Muscle layer of colon (tissue), 2 donors: ENCODE results near the gene MAG.
"Not testable (repeated sequence)": the region's sequence is repeated elsewhere in the genome, so short reads cannot be mapped to it uniquely, and the experiment has no call there.

Experiments used
- H3K27ac ChIP-seq: one replicate; pipeline ENCODE4 v1.7.0; 2013; ENCODE audit warnings: low read depth, mild to moderate bottlenecking, low read length, moderate library complexity
- H3K27me3 ChIP-seq, 2 donors: one replicate each; pipeline ENCODE4 v1.7.0; 2013; ENCODE audit warnings: low read length in 2 of 2, mild to moderate bottlenecking in 2 of 2; ENCODE audit not compliant: insufficient read depth in 2 of 2, control insufficient read depth in 1 of 2
- H3K36me3 ChIP-seq: one replicate; pipeline ENCODE4 v1.7.0; 2013; ENCODE audit warnings: mild to moderate bottlenecking, low read length; ENCODE audit not compliant: insufficient read depth
- H3K4me1 ChIP-seq: one replicate; pipeline ENCODE4 v1.7.0; 2013; ENCODE audit warnings: mild to moderate bottlenecking, low read length; ENCODE audit not compliant: insufficient read depth
- H3K4me3 ChIP-seq, 2 donors: one replicate each; pipeline ENCODE4 v1.7.0; 2013; ENCODE audit warnings: low read length in 2 of 2, low read depth in 1 of 2, mild to moderate bottlenecking in 1 of 2, moderate library complexity in 1 of 2
- H3K9ac ChIP-seq: one replicate; pipeline ENCODE4 v1.7.0; 2013; ENCODE audit warnings: low read length
- H3K9me3 ChIP-seq: one replicate; pipeline ENCODE4 v1.7.0; 2013; ENCODE audit warnings: mild to moderate bottlenecking, low read length
- donor health status: abdominal sarcoma.
- donor health status: Adenocarcinoma of cecum.

The MAG gene

GRCh38 chr19:35273686-35274259, 18.2 kb upstream of the MAG start:
- Histone ChIP-seq H3K4me3 (no peak overlapping the region), H3K27me3 (no peaks in the 10 kb centered on the region), H3K36me3 (peaks cover 71% of the 10 kb centered on the region), H3K9me3 (no peaks in the 10 kb centered on the region), H3K9ac (no peak overlapping the region), H3K27ac (no peak overlapping the region), H3K4me1 (peaks cover 12% of the 10 kb centered on the region)

GRCh38 chr19:35274323-35274722, 17.6 kb upstream of the MAG start:
- Histone ChIP-seq H3K9ac (no peak overlapping the region), H3K36me3 (peaks cover 75% of the 10 kb centered on the region), H3K9me3 (no peaks in the 10 kb centered on the region), H3K27ac (no peak overlapping the region), H3K4me3 (no peak overlapping the region), H3K4me1 (peaks cover 12% of the 10 kb centered on the region), H3K27me3 (no peaks in the 10 kb centered on the region)

- Histone ChIP-seq H3K4me3 (no peak overlapping the region), H3K9ac (no peak overlapping the region), H3K36me3 (peaks cover 65% of the 10 kb centered on the region), H3K27ac (no peak overlapping the region), H3K27me3 (peaks cover 0 to under 1% of the 10 kb centered on the region in 2 donors), H3K9me3 (no peaks in the 10 kb centered on the region), H3K4me1 (peaks cover 2% of the 10 kb centered on the region)
These were observed 15.2 kb upstream of the MAG start for GRCh38 chr19:35276706-35277281.

GRCh38 chr19:35278578-35279284, 13.2 kb upstream of the MAG start:
- H3K27me3 ChIP-seq = peaks cover 0 to 14% of the 10 kb centered on the region in 2 donors
- H3K4me3 ChIP-seq = no peak overlapping the region
- H3K9me3 ChIP-seq = no peaks in the 10 kb centered on the region
- no peaks in the 10 kb centered on the region for H3K4me1 ChIP-seq
- no peak overlapping the region for H3K27ac ChIP-seq
- peaks cover 49% of the 10 kb centered on the region for H3K36me3 ChIP-seq
- H3K9ac ChIP-seq = no peak overlapping the region

GRCh38 chr19:35279374-35279773, 12.6 kb upstream of the MAG start:
- H3K9ac ChIP-seq = no peak overlapping the region
- H3K4me3 ChIP-seq = no peak overlapping the region

GRCh38 chr19:35279985-35280821, 11.8 kb upstream of the MAG start:
- H3K36me3 ChIP-seq = peaks cover 36% of the 10 kb centered on the region
- no peak overlapping the region for H3K9ac ChIP-seq
- H3K4me1 ChIP-seq = no peaks in the 10 kb centered on the region
- no peak overlapping the region for H3K4me3 ChIP-seq
- peaks cover 0 to 19% of the 10 kb centered on the region in 2 donors for H3K27me3 ChIP-seq
- no peak overlapping the region for H3K27ac ChIP-seq
- no peaks in the 10 kb centered on the region for H3K9me3 ChIP-seq

More at GRCh38 chr19:35279374-35279773, 12.6 kb upstream of the MAG start:
- H3K27ac ChIP-seq = no peak overlapping the region
- H3K27me3 ChIP-seq = peaks cover 0 to 14% of the 10 kb centered on the region in 2 donors
- H3K9me3 ChIP-seq = no peaks in the 10 kb centered on the region
- H3K4me1 ChIP-seq = no peaks in the 10 kb centered on the region
- H3K36me3 ChIP-seq = peaks cover 43% of the 10 kb centered on the region

- peaks cover 25% of the 10 kb centered on the region for H3K36me3 ChIP-seq
- H3K27ac ChIP-seq = no peak overlapping the region
- no peaks in the 10 kb centered on the region for H3K9me3 ChIP-seq
- H3K27me3 ChIP-seq = peaks cover 0 to 19% of the 10 kb centered on the region in 2 donors
- H3K9ac ChIP-seq = no peak overlapping the region
- no peak overlapping the region for H3K4me3 ChIP-seq
- H3K4me1 ChIP-seq = no peaks in the 10 kb centered on the region
These were observed 10.7 kb upstream of the MAG start for GRCh38 chr19:35281303-35281702.

- Histone ChIP-seq H3K27me3 (peaks cover 0 to 19% of the 10 kb centered on the region in 2 donors), H3K9me3 (no peaks in the 10 kb centered on the region), H3K4me1 (no peaks in the 10 kb centered on the region), H3K36me3 (peaks cover 6% of the 10 kb centered on the region), H3K4me3 (no peak overlapping the region), H3K9ac (no peak overlapping the region), H3K27ac (no peak overlapping the region)
These were observed 7.5 kb upstream of the MAG start for GRCh38 chr19:35284153-35285094.

- Histone ChIP-seq H3K27ac (no peak overlapping the region), H3K4me1 (no peaks in the 10 kb centered on the region), H3K9ac (no peak overlapping the region), H3K27me3 (peaks cover 0 to 19% of the 10 kb centered on the region in 2 donors), H3K36me3 (no peaks in the 10 kb centered on the region), H3K9me3 (no peaks in the 10 kb centered on the region), H3K4me3 (no peak overlapping the region)
These were observed 6.9 kb upstream of the MAG start for GRCh38 chr19:35285095-35285449.

- peaks cover 0 to 19% of the 10 kb centered on the region in 2 donors for H3K27me3 ChIP-seq
- not testable (repeated sequence) for H3K4me1 ChIP-seq, H3K27ac ChIP-seq, H3K36me3 ChIP-seq, H3K4me3 ChIP-seq, H3K9ac ChIP-seq, H3K9me3 ChIP-seq
These were observed 6.5 kb upstream of the MAG start for GRCh38 chr19:35285465-35285864.
